Endodermal cell (in vitro differentiated cells): ENCODE data around the gene LRFN2. TPM values are rescaled to one million over a fixed set of nuclear protein-coding genes. Genes with fewer than 3 reads are reported as not detected.

ENCODE experiments used
- DNase-seq: peaks from one replicate; pipeline ENCODE4 v3.0.0-alpha.2; 2017
- H3K27ac ChIP-seq: 2 replicates; pipeline ENCODE4 v1.5.1; 2013; ENCODE audit warnings: mild to moderate bottlenecking, low read depth, low read length, moderate library complexity
- H3K27me3 ChIP-seq: 2 replicates; pipeline ENCODE4 v1.6.1; 2013; ENCODE audit warnings: mild to moderate bottlenecking, low read length, moderate library complexity; ENCODE audit not compliant: insufficient read depth, control insufficient read depth, poor library complexity, severe bottlenecking
- H3K36me3 ChIP-seq: 2 replicates; pipeline ENCODE4 v1.7.0; 2013; ENCODE audit warnings: mild to moderate bottlenecking, low read length, moderate library complexity; ENCODE audit not compliant: control insufficient read depth, insufficient read depth
- H3K4me1 ChIP-seq: one replicate; pipeline ENCODE4 v1.7.0; 2013; ENCODE audit warnings: low read length; ENCODE audit not compliant: control insufficient read depth, insufficient read depth
- H3K4me3 ChIP-seq: 2 replicates; pipeline ENCODE4 v1.5.1; 2013; ENCODE audit warnings: mild to moderate bottlenecking, low read length, moderate library complexity
- H3K9ac ChIP-seq: 2 replicates; pipeline ENCODE4 v1.6.1; 2013; ENCODE audit warnings: mild to moderate bottlenecking, low read length, moderate library complexity; ENCODE audit not compliant: poor library complexity, severe bottlenecking; ENCODE audit errors: extremely low read depth
- H3K9me3 ChIP-seq: 2 replicates; pipeline ENCODE4 v1.6.1; 2013; ENCODE audit warnings: mild to moderate bottlenecking, low read length, moderate library complexity; ENCODE audit not compliant: control insufficient read depth
- H3K27ac Mint-ChIP-seq: 2 replicates; pipeline ENCODE4 v1.8.0; 2020; ENCODE audit warnings: mixed read lengths
- H3K27me3 Mint-ChIP-seq: 2 replicates; pipeline ENCODE4 v1.8.0; 2021; ENCODE audit warnings: mild to moderate bottlenecking, mixed read lengths; ENCODE audit not compliant: insufficient read depth
- H3K36me3 Mint-ChIP-seq: 2 replicates; pipeline ENCODE4 v1.8.0; 2020; ENCODE audit warnings: low read depth, mixed read lengths
- H3K4me1 Mint-ChIP-seq: 2 replicates; pipeline ENCODE4 v1.8.0; 2020; ENCODE audit warnings: mixed read lengths
- H3K4me3 Mint-ChIP-seq: 2 replicates; pipeline ENCODE4 v1.8.0; 2020; ENCODE audit warnings: mild to moderate bottlenecking, moderate library complexity, mixed read lengths
- H3K9me3 Mint-ChIP-seq: 2 replicates; pipeline ENCODE4 v1.8.0; 2020; ENCODE audit warnings: mild to moderate bottlenecking, mixed read lengths
- WGBS, 2 experiments: methylation state at CpG; one replicate each; pipeline versions ENCODE4 v1.1.5 to v1.1.7; 2013; ENCODE audit warnings: missing lambda C conversion rate in 2 of 2, mixed read lengths in 1 of 2; ENCODE audit not compliant: insufficient coverage in 1 of 2, insufficient read length in 1 of 2; 5-methylcytosine and 5-hydroxymethylcytosine counted together
- total RNA-seq, 2 donors: library from RNA; stranded (reverse); fragmentation: NEBNext Ultra II Directional in 1 of 2; extraction: Animal tissue kit (Norgen Biotek cat#: 25700) in 1 of 2; gene quantifications; 2 replicates in 1 of 2; 3 replicates in 1 of 2; pipeline ENCODE4 v1.2.1, GENCODE V29; 2021
- TF ChIP-seq, protein P1 (sequence below): fragments of 200-600 bp; sonication (generic); conservative IDR thresholded peaks from 2 replicates; pipeline ENCODE4 v1.5.0; 2021; ENCODE audit warnings: antibody characterized with exemption, mild to moderate bottlenecking

LRFN2 gene
- total RNA-seq, 2 donors from 2014 or later = 0.15 TPM; not detected in 1

DNA sequence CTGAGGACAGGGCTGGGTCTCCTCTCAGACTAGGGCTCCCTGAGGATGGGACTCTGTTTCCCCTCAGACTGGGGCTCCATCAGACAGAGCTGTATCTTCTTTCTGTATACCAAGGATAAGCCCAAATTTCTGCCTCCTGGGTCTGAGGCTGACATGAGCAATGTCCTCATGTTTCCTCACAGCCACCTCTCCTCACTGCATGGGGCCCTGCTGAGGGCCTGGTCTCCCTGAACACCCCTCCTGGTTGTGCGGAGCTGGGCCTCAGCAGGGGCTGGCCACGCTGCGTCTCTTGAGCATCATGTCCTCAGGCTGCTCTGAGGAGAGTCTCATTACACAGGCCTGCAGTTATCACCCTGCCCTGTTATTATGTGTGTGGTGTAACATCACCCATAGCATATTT lies 144.6 kb downstream of the LRFN2 start:
- Mint-ChIP-seq H3K27ac (no peak overlapping the region), H3K27me3 (no peaks in the 10 kb centered on the region), H3K4me1 (peaks cover 2% of the 10 kb centered on the region), H3K9me3 (no peaks in the 10 kb centered on the region), H3K4me3 (no peak overlapping the region), H3K36me3 (no peaks in the 10 kb centered on the region)
- DNase-seq = no peak
- Histone ChIP-seq H3K4me1 (no peaks in the 10 kb centered on the region), H3K4me3 (no peak overlapping the region), H3K27me3 (no peaks in the 10 kb centered on the region), H3K36me3 (no peaks in the 10 kb centered on the region), H3K9ac (no peak overlapping the region), H3K9me3 (no peaks in the 10 kb centered on the region), H3K27ac (no peak overlapping the region)
- TF ChIP-seq, protein P1, sequence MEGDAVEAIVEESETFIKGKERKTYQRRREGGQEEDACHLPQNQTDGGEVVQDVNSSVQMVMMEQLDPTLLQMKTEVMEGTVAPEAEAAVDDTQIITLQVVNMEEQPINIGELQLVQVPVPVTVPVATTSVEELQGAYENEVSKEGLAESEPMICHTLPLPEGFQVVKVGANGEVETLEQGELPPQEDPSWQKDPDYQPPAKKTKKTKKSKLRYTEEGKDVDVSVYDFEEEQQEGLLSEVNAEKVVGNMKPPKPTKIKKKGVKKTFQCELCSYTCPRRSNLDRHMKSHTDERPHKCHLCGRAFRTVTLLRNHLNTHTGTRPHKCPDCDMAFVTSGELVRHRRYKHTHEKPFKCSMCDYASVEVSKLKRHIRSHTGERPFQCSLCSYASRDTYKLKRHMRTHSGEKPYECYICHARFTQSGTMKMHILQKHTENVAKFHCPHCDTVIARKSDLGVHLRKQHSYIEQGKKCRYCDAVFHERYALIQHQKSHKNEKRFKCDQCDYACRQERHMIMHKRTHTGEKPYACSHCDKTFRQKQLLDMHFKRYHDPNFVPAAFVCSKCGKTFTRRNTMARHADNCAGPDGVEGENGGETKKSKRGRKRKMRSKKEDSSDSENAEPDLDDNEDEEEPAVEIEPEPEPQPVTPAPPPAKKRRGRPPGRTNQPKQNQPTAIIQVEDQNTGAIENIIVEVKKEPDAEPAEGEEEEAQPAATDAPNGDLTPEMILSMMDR = no peak
- WGBS, 2 experiments = 93% methylated on average over 3 of the region's 3 CpGs; no CpG with 5 or more reads in 1 of the 2 experiments

DNA sequence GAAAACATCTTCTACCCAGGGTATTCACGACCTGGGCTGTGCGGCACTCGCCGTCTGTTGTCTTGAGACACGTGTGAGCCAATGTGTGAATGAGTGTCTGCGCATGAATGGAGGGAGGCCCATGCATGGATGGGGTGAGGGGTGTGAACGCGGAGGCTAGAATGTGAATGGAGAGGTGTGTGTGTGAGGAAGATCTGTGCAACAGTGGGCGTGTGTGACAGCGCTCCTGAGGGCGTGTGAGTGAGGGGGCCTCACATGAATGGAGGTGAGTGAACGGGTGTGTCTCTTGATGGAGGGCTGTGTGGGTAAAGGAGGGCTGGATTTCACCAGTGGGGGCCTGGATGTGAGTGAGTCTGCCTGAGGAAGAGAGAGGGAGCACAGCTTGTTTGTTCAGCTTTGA lies 146.0 kb downstream of the LRFN2 start:
- WGBS, 2 experiments = 92 to 97% methylated on average over 9 to 12 of the region's 12 CpGs
- no peak overlapping the region for H3K4me3 ChIP-seq

DNA sequence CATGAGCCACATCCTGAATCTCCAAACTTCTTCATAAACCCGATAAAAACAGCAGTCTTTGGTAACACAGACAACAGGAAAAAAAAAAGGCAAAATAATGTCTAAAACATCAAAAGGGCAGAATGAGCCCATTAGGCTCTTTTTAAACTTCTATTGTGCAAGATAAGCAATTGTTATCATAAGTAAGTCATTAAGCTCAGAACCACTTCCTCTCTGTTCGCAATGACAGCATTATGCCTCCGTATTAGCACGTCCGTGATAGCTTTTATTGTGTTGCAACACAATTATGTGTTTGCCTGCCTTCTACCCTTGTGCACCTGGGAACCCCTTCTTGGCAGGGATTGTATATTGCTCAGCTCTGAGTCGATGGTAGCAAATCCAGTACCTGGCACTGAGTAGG lies 147.1 kb downstream of the LRFN2 start:
- Mint-ChIP-seq H3K4me3 (no peak overlapping the region), H3K27ac (no peak overlapping the region), H3K36me3 (no peaks in the 10 kb centered on the region), H3K27me3 (no peaks in the 10 kb centered on the region), H3K4me1 (peaks cover 2% of the 10 kb centered on the region), H3K9me3 (no peaks in the 10 kb centered on the region)
- H3K9me3 ChIP-seq = no peaks in the 10 kb centered on the region
- H3K4me1 ChIP-seq = no peaks in the 10 kb centered on the region
- TF ChIP-seq, protein P1 = no peak
- no peak overlapping the region for H3K9ac ChIP-seq
- no peak for DNase-seq
- H3K4me3 ChIP-seq = no peak overlapping the region
- no peak overlapping the region for H3K27ac ChIP-seq
- WGBS, 2 experiments = 78 to 93% methylated on average over 4 to 6 of the region's 6 CpGs
- no peaks in the 10 kb centered on the region for H3K36me3 ChIP-seq
- H3K27me3 ChIP-seq = no peaks in the 10 kb centered on the region

More for the DNA sequence above, 146.0 kb downstream of the LRFN2 start:
- Mint-ChIP-seq H3K36me3 (no peaks in the 10 kb centered on the region), H3K4me1 (peaks cover 2% of the 10 kb centered on the region), H3K27ac (no peak overlapping the region), H3K9me3 (no peaks in the 10 kb centered on the region), H3K27me3 (no peaks in the 10 kb centered on the region), H3K4me3 (no peak overlapping the region)
- Histone ChIP-seq H3K9ac (no peak overlapping the region), H3K27ac (no peak overlapping the region), H3K36me3 (no peaks in the 10 kb centered on the region), H3K9me3 (no peaks in the 10 kb centered on the region), H3K4me1 (no peaks in the 10 kb centered on the region), H3K27me3 (no peaks in the 10 kb centered on the region)
- no peak for DNase-seq
- TF ChIP-seq, protein P1 = no peak
